H9 (cell line): Measurements from ENCODE around the gene TNIK. TPM values are rescaled to one million over a fixed set of nuclear protein-coding genes. Genes with fewer than 3 reads are reported as not detected.
A peak's percentile ranks its signal among the peaks of the same experiment; 100 is the strongest.

Experiments used
- DNase-seq: peaks from one replicate; pipeline ENCODE4 v3.0.0-alpha.2; 2017
- H2AFZ ChIP-seq: one replicate; pipeline ENCODE4 v1.6.1; 2013; ENCODE audit warnings: mild to moderate bottlenecking, low read length, control low read depth, moderate library complexity
- H2AK5ac ChIP-seq: 2 replicates; pipeline ENCODE4 v1.6.1; 2013; ENCODE audit warnings: low read length, control low read depth, mixed read lengths; ENCODE audit not compliant: insufficient read length
- H2BK120ac ChIP-seq: one replicate; pipeline ENCODE4 v1.6.1; 2013; ENCODE audit warnings: low read depth, mild to moderate bottlenecking, low read length, control low read depth, inconsistent platforms; ENCODE audit not compliant: poor library complexity, severe bottlenecking
- H2BK12ac ChIP-seq: 2 replicates; pipeline ENCODE4 v1.6.1; 2013; ENCODE audit warnings: low read length, control low read depth, mixed read lengths, low read depth; ENCODE audit not compliant: insufficient read length
- H2BK15ac ChIP-seq: 2 replicates; pipeline ENCODE4 v1.6.1; 2013; ENCODE audit warnings: low read depth, low read length, control low read depth
- H2BK20ac ChIP-seq: one replicate; pipeline ENCODE4 v1.6.1; 2013; ENCODE audit warnings: low read depth, mild to moderate bottlenecking, low read length, control low read depth, inconsistent platforms; ENCODE audit not compliant: poor library complexity, severe bottlenecking
- H2BK5ac ChIP-seq: 2 replicates; pipeline ENCODE4 v1.6.1; 2013; ENCODE audit warnings: low read length, control low read depth, mixed read lengths; ENCODE audit not compliant: insufficient read length
- H3K14ac ChIP-seq: 2 replicates; pipeline ENCODE4 v1.6.1; 2013; ENCODE audit warnings: low read length, control low read depth; ENCODE audit not compliant: insufficient read depth
- H3K18ac ChIP-seq: 2 replicates; pipeline ENCODE4 v1.6.1; 2013; ENCODE audit warnings: low read depth, mild to moderate bottlenecking, mixed read lengths, low read length, control low read depth; ENCODE audit not compliant: insufficient read length
- H3K23ac ChIP-seq: 2 replicates; pipeline ENCODE4 v1.6.1; 2013; ENCODE audit warnings: low read length, control low read depth, mixed read lengths, low read depth; ENCODE audit not compliant: insufficient read length
- H3K23me2 ChIP-seq: 2 replicates; pipeline ENCODE4 v1.6.1; 2013; ENCODE audit warnings: low read depth, mild to moderate bottlenecking, mixed read lengths, low read length, control low read depth; ENCODE audit not compliant: insufficient read length, poor library complexity, severe bottlenecking
- H3K27ac ChIP-seq: 2 replicates; pipeline ENCODE4 v1.5.1; 2013; ENCODE audit warnings: low read length, control low read depth, mixed read lengths, low read depth; ENCODE audit not compliant: insufficient read length
- H3K27me3 ChIP-seq: 2 replicates; pipeline ENCODE4 v1.6.1; 2013; ENCODE audit warnings: low read length, control low read depth, inconsistent platforms; ENCODE audit not compliant: insufficient read depth
- H3K4ac ChIP-seq: 2 replicates; pipeline ENCODE4 v1.6.1; 2013; ENCODE audit warnings: low read depth, mild to moderate bottlenecking, control low read depth, inconsistent platforms, low read length, moderate library complexity
- H3K4me1 ChIP-seq: 2 replicates; pipeline ENCODE4 v1.6.1; 2013; ENCODE audit warnings: low read length, control low read depth, inconsistent platforms; ENCODE audit not compliant: insufficient read depth
- H3K4me2 ChIP-seq: 2 replicates; pipeline ENCODE4 v1.6.1; 2013; ENCODE audit warnings: low read length, control low read depth, mixed read lengths; ENCODE audit not compliant: insufficient read length, insufficient read depth
- H3K56ac ChIP-seq: 2 replicates; pipeline ENCODE4 v1.6.1; 2013; ENCODE audit warnings: low read depth, mild to moderate bottlenecking, mixed read lengths, low read length, control low read depth; ENCODE audit not compliant: insufficient read length
- H3K79me1 ChIP-seq: 2 replicates; pipeline ENCODE4 v1.6.1; 2013; ENCODE audit warnings: low read depth, mild to moderate bottlenecking, moderate library complexity, low read length, control low read depth, inconsistent platforms; ENCODE audit not compliant: insufficient read depth, poor library complexity, severe bottlenecking
- H3K79me2 ChIP-seq: 2 replicates; pipeline ENCODE4 v1.6.1; 2013; ENCODE audit warnings: low read length, control low read depth, inconsistent platforms; ENCODE audit not compliant: insufficient read depth
- H3K9ac ChIP-seq: 2 replicates; pipeline ENCODE4 v1.6.1; 2013; ENCODE audit warnings: low read length, control low read depth, mixed read lengths; ENCODE audit not compliant: insufficient read length; ENCODE audit errors: extremely low read depth
- H3K9me3 ChIP-seq: one replicate; pipeline ENCODE4 v1.6.1; 2013; ENCODE audit warnings: low read depth, low read length, inconsistent platforms; ENCODE audit not compliant: control insufficient read depth
- H3T11ph ChIP-seq: one replicate; pipeline ENCODE4 v1.6.1; 2013; ENCODE audit warnings: mild to moderate bottlenecking, low read length, control low read depth, inconsistent platforms
- H4K20me1 ChIP-seq: one replicate; pipeline ENCODE4 v1.6.1; 2013; ENCODE audit not compliant: control insufficient read depth, insufficient read length, insufficient read depth
- H4K5ac ChIP-seq: 2 replicates; pipeline ENCODE4 v1.6.1; 2013; ENCODE audit warnings: low read depth, mild to moderate bottlenecking, mixed read lengths, low read length, control low read depth; ENCODE audit not compliant: insufficient read length
- H4K8ac ChIP-seq: replicated peaks from 2 replicates; pipeline ENCODE4 v1.6.1; 2013; ENCODE audit warnings: low read length, control low read depth, mixed read lengths, low read depth; ENCODE audit not compliant: insufficient read length
- H4K91ac ChIP-seq: 2 replicates; pipeline ENCODE4 v1.6.1; 2013; ENCODE audit warnings: low read depth, mild to moderate bottlenecking, moderate library complexity, mixed read lengths, low read length, control low read depth; ENCODE audit not compliant: insufficient read length
- H3K27ac Mint-ChIP-seq, 3 experiments: 2 replicates in 2 of 3; 3 replicates in 1 of 3; pipeline ENCODE4 v1.8.0; 2020 to 2021; ENCODE audit warnings: mixed read lengths in 3 of 3, mild to moderate bottlenecking in 1 of 3, moderate library complexity in 1 of 3
- H3K27me3 Mint-ChIP-seq: 2 replicates; pipeline ENCODE4 v1.8.0; 2021; ENCODE audit warnings: low read depth, mild to moderate bottlenecking, moderate library complexity, mixed read lengths
- H3K36me3 Mint-ChIP-seq, 3 experiments: 2 replicates in 2 of 3; 3 replicates in 1 of 3; pipeline ENCODE4 v1.8.0; 2020 to 2021; ENCODE audit warnings: low read depth in 3 of 3, mixed read lengths in 3 of 3; ENCODE audit not compliant: insufficient read depth in 1 of 3
- H3K4me1 Mint-ChIP-seq, 2 experiments: 2 replicates each; pipeline ENCODE4 v1.8.0; 2020; ENCODE audit warnings: mixed read lengths in 2 of 2
- H3K4me3 Mint-ChIP-seq, 2 experiments: 2 replicates in 1 of 2; 3 replicates in 1 of 2; pipeline ENCODE4 v1.8.0; 2020 to 2021; ENCODE audit warnings: mild to moderate bottlenecking in 2 of 2, mixed read lengths in 2 of 2, moderate library complexity in 1 of 2
- H3K9me3 Mint-ChIP-seq, 2 experiments: 2 replicates in 1 of 2; 3 replicates in 1 of 2; pipeline ENCODE4 v1.8.0; 2020; ENCODE audit warnings: mild to moderate bottlenecking in 2 of 2, mixed read lengths in 2 of 2, moderate library complexity in 1 of 2
- WGBS: extraction: QIAGEN DNeasy Blood & Tissue Kit; methylation state at CpG from one replicate; pipeline ENCODE4 v1.1.7; 2013; ENCODE audit warnings: missing lambda C conversion rate, low lambda C conversion rate, mixed read lengths; ENCODE audit not compliant: insufficient read length; ENCODE audit errors: extremely low coverage; 5-methylcytosine and 5-hydroxymethylcytosine counted together
- total RNA-seq: library from RNA; stranded (reverse); gene quantifications from 2 replicates; pipeline ENCODE4 v1.2.1, GENCODE V29; 2021
- TF ChIP-seq, protein P1 (sequence below): fragments of 200-600 bp; sonication (generic); conservative IDR thresholded peaks from 3 replicates; pipeline ENCODE4 v1.8.0; 2021; ENCODE audit warnings: antibody characterized with exemption, mild to moderate bottlenecking

The TNIK gene
- total RNA-seq, 1 experiment from 2014 or later = 15.9 TPM

DNA sequence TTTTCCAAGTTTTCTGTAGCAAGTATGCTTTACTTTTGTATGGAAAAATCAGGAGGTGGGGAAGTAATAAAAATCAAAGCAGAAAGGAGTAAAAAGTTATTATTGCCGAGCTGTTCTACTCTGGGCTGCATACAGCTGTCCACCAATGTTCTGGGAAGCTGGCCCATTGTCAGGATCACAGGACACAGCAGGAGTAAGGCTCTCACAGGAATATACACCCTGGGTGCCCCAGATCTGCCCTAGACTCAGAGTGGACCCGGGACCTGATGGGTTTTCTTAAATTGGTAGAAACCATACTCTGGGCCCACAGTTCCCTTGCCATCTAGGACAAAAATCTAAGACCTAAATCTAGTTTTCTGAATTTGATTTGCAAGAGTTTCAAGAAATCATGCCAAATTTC, 60.4 kb downstream of the TNIK start:
- no peak overlapping the region for H2BK120ac ChIP-seq
- WGBS = no CpG with 5 or more reads among the region's 2 CpGs

More for the DNA sequence above, 60.4 kb downstream of the TNIK start:
- DNase-seq = no peak
- Histone ChIP-seq H3K27me3 (no peaks in the 10 kb centered on the region), H3K79me1 (no peaks in the 10 kb centered on the region), H3K4ac (no peak overlapping the region), H3K18ac (no peak overlapping the region), H3K4me1 (peaks cover 5% of the 10 kb centered on the region), H3K27ac (no peak overlapping the region), H3K23me2 (no peaks in the 10 kb centered on the region), H3K79me2 (peaks cover 11% of the 10 kb centered on the region), H4K8ac (no peak overlapping the region), H4K5ac (no peak overlapping the region), H2BK20ac (no peak overlapping the region), H3K9me3 (no peaks in the 10 kb centered on the region), H3K56ac (no peak overlapping the region), H2AFZ (no peak overlapping the region), H2BK12ac (no peak overlapping the region), H3K4me2 (no peak overlapping the region), H4K91ac (no peak overlapping the region), H2BK5ac (no peak overlapping the region), H4K20me1 (no peaks in the 10 kb centered on the region), H3T11ph (no peak overlapping the region), H2AK5ac (no peak overlapping the region), H3K14ac (no peak overlapping the region), H3K23ac (no peak overlapping the region), H3K9ac (no peak overlapping the region), H2BK15ac (no peak overlapping the region)
- peaks cover 0 to 3% (median 0%) of the 10 kb centered on the region in 3 experiments; a peak in 2 of 7 replicates for H3K36me3 Mint-ChIP-seq
- peaks cover 9 to 26% of the 10 kb centered on the region in 2 experiments for H3K4me1 Mint-ChIP-seq
- TF ChIP-seq, protein P1, sequence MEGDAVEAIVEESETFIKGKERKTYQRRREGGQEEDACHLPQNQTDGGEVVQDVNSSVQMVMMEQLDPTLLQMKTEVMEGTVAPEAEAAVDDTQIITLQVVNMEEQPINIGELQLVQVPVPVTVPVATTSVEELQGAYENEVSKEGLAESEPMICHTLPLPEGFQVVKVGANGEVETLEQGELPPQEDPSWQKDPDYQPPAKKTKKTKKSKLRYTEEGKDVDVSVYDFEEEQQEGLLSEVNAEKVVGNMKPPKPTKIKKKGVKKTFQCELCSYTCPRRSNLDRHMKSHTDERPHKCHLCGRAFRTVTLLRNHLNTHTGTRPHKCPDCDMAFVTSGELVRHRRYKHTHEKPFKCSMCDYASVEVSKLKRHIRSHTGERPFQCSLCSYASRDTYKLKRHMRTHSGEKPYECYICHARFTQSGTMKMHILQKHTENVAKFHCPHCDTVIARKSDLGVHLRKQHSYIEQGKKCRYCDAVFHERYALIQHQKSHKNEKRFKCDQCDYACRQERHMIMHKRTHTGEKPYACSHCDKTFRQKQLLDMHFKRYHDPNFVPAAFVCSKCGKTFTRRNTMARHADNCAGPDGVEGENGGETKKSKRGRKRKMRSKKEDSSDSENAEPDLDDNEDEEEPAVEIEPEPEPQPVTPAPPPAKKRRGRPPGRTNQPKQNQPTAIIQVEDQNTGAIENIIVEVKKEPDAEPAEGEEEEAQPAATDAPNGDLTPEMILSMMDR = no peak
- peak overlapping the region in 1 of 3 experiments; percentile 62; a peak in 1 of 7 replicates for H3K27ac Mint-ChIP-seq
- no peaks in the 10 kb centered on the region; a peak in 1 of 5 replicates for H3K9me3 Mint-ChIP-seq
- H3K4me3 Mint-ChIP-seq = no peak overlapping the region
- no peaks in the 10 kb centered on the region for H3K27me3 Mint-ChIP-seq
